ENCODE results near the gene FGGY.

FGGY gene

GRCh38 chr1:59302297-59302696 lies 5.4 kb downstream of the FGGY start:
- Histone ChIP-seq H3K9me3 (ENCODE audit: insufficient read depth, low read length) (peaks cover 5% of the 10 kb centered on the region; the same call in 1 of the 2 replicates), H3K9me2 (replicated peaks; ENCODE audit: insufficient read depth, low read length) (no peaks in the 10 kb centered on the region), H3K9ac (ENCODE audit: low read length) (no peak overlapping the region), H3K79me2 (ENCODE audit: insufficient read depth, low read length) (no peaks in the 10 kb centered on the region), H3K27ac (ENCODE audit: low read depth, low read length) (no peak overlapping the region), H3K27me3 (ENCODE audit: low read length) (no peaks in the 10 kb centered on the region), H2AFZ (ENCODE audit: low read depth, low read length, severe bottlenecking) (no peak overlapping the region), H3K4me3 (ENCODE audit: insufficient read depth, low read length, poor library complexity, severe bottlenecking) (no peak overlapping the region), H4K20me1 (ENCODE audit: low read depth, low read length) (no peaks in the 10 kb centered on the region), H3K36me3 (ENCODE audit: low read length) (0 out of 2 replicates have a peak, but pooled peaks cover 6% of the 10 kb centered on the region), H3K4me2 (ENCODE audit: low read depth, low read length, poor library complexity, severe bottlenecking) (no peak overlapping the region), H3F3A (ENCODE audit: insufficient read depth) (0 out of 2 replicates have a peak, but pooled peaks cover under 1% of the 10 kb centered on the region)
- TF ChIP-seq CTCF (IDR thresholded peaks at IDR 0.05; ENCODE audit: insufficient read depth, low read length, poor library complexity, severe bottlenecking) (no peak), EZH2phosphoT487 (conservative IDR thresholded peaks at IDR 0.05; ENCODE audit: low read length) (no peak)

GRCh38 chr1:59302871-59303270 lies 6.0 kb downstream of the FGGY start:
- Histone ChIP-seq H4K20me1 (ENCODE audit: low read depth, low read length) (no peaks in the 10 kb centered on the region), H3K9me3 (ENCODE audit: insufficient read depth, low read length) (peaks cover 5% of the 10 kb centered on the region; the same call in 1 of the 2 replicates), H3K9ac (ENCODE audit: low read length) (no peak overlapping the region), H3K4me3 (ENCODE audit: insufficient read depth, low read length, poor library complexity, severe bottlenecking) (no peak overlapping the region), H3K36me3 (ENCODE audit: low read length) (0 out of 2 replicates have a peak, but pooled peaks cover 6% of the 10 kb centered on the region), H3K27me3 (ENCODE audit: low read length) (no peaks in the 10 kb centered on the region), H3K4me2 (ENCODE audit: low read depth, low read length, poor library complexity, severe bottlenecking) (no peak overlapping the region), H2AFZ (ENCODE audit: low read depth, low read length, severe bottlenecking) (no peak overlapping the region), H3F3A (ENCODE audit: insufficient read depth) (no peaks in the 10 kb centered on the region), H3K27ac (ENCODE audit: low read depth, low read length) (no peak overlapping the region), H3K79me2 (ENCODE audit: insufficient read depth, low read length) (no peaks in the 10 kb centered on the region), H3K9me2 (replicated peaks; ENCODE audit: insufficient read depth, low read length) (no peaks in the 10 kb centered on the region)
- no peak for TF ChIP-seq EZH2phosphoT487 (conservative IDR thresholded peaks at IDR 0.05; ENCODE audit: low read length)
- TF ChIP-seq CTCF (IDR thresholded peaks at IDR 0.05; ENCODE audit: insufficient read depth, low read length, poor library complexity, severe bottlenecking), result no peak

GRCh38 chr1:59305188-59305587 lies 8.3 kb downstream of the FGGY start:
- no peak for TF ChIP-seq EZH2phosphoT487 (conservative IDR thresholded peaks at IDR 0.05; ENCODE audit: low read length)
- no peak for TF ChIP-seq CTCF (IDR thresholded peaks at IDR 0.05; ENCODE audit: insufficient read depth, low read length, poor library complexity, severe bottlenecking)
- Histone ChIP-seq H3K4me2 (ENCODE audit: low read depth, low read length, poor library complexity, severe bottlenecking) (no peak overlapping the region), H4K20me1 (ENCODE audit: low read depth, low read length) (no peaks in the 10 kb centered on the region), H3K79me2 (ENCODE audit: insufficient read depth, low read length) (no peaks in the 10 kb centered on the region), H2AFZ (ENCODE audit: low read depth, low read length, severe bottlenecking) (no peak overlapping the region), H3K36me3 (ENCODE audit: low read length) (0 out of 2 replicates have a peak, but pooled peaks cover 6% of the 10 kb centered on the region), H3K27me3 (ENCODE audit: low read length) (no peaks in the 10 kb centered on the region), H3K27ac (ENCODE audit: low read depth, low read length) (no peak overlapping the region), H3K9ac (ENCODE audit: low read length) (no peak overlapping the region), H3F3A (ENCODE audit: insufficient read depth) (no peaks in the 10 kb centered on the region), H3K9me3 (ENCODE audit: insufficient read depth, low read length) (peaks cover 5% of the 10 kb centered on the region; the same call in 1 of the 2 replicates), H3K9me2 (replicated peaks; ENCODE audit: insufficient read depth, low read length) (no peaks in the 10 kb centered on the region), H3K4me3 (ENCODE audit: insufficient read depth, low read length, poor library complexity, severe bottlenecking) (no peak overlapping the region)
